Coronary artery (tissue), 2 donors: ENCODE measurements around the gene UNC50.
"Not testable (repeated sequence)": the region's sequence is repeated elsewhere in the genome, so short reads cannot be mapped to it uniquely, and the experiment has no call there.

Experiments used
- DNase-seq: peaks from one replicate; pipeline ENCODE4 v3.0.0-alpha.2; 2017; ENCODE audit warnings: low spot score
- H3K27ac ChIP-seq, 2 donors: fragments of 200-600 bp; sonication (generic); one replicate each; pipeline ENCODE4 v1.5.1; 2016 to 2019
- H3K4me3 ChIP-seq: fragments of 200-600 bp; sonication (generic); 2 replicates; pipeline ENCODE4 v1.5.1; 2016; ENCODE audit warnings: mild to moderate bottlenecking, moderate library complexity
- TF ChIP-seq, protein P1 (sequence below): fragments of 200-600 bp; sonication (generic); IDR thresholded peaks from one replicate; pipeline ENCODE4 v1.5.1; 2019; ENCODE audit warnings: antibody characterized with exemption

The UNC50 gene

DNA sequence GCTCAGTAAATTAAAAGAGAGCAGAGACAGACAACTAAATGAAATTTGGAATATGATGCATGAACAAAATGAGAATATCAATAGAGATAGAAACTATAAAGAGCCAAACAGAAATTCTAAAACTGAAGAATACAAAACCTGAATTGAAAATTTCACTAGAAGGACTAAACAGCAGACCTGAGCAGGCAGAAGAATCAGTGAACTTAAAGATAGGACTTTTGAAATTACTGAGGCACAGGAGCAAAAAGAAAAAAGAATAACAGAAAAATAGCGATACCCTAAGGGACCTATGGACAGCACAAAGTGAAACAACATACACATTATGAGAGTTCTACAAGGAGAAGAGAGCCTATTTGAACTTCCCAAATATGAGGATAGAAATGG is 41.6 kb downstream of the UNC50 start:
- no peak for DNase-seq
- TF ChIP-seq, protein P1, sequence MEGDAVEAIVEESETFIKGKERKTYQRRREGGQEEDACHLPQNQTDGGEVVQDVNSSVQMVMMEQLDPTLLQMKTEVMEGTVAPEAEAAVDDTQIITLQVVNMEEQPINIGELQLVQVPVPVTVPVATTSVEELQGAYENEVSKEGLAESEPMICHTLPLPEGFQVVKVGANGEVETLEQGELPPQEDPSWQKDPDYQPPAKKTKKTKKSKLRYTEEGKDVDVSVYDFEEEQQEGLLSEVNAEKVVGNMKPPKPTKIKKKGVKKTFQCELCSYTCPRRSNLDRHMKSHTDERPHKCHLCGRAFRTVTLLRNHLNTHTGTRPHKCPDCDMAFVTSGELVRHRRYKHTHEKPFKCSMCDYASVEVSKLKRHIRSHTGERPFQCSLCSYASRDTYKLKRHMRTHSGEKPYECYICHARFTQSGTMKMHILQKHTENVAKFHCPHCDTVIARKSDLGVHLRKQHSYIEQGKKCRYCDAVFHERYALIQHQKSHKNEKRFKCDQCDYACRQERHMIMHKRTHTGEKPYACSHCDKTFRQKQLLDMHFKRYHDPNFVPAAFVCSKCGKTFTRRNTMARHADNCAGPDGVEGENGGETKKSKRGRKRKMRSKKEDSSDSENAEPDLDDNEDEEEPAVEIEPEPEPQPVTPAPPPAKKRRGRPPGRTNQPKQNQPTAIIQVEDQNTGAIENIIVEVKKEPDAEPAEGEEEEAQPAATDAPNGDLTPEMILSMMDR: no peak
- H3K4me3 ChIP-seq: no peak overlapping the region
- H3K27ac ChIP-seq: no peak overlapping the region

DNA sequence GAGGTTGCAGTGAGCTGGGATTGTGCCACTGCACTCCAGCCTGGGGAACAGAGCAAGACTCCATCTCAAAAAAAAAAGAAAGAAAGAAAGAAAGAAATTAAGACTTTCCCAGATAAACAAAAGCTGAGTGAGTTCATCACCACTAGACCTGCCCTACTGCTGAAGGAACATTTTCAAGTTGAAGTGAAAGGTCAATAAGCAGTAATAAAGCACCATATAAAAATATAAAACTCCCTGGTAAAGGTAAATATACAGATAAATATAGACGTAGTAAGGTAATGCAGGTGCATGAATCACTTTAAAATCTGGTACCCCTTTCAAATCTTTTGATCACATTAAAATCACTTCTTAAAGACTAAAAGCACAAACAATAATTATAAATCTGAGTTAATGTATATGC is 42.6 kb downstream of the UNC50 start:
- DNase-seq: no peak
- TF ChIP-seq, protein P1: no peak
- Histone ChIP-seq H3K4me3 (no peak overlapping the region), H3K27ac (no peak overlapping the region)

DNA sequence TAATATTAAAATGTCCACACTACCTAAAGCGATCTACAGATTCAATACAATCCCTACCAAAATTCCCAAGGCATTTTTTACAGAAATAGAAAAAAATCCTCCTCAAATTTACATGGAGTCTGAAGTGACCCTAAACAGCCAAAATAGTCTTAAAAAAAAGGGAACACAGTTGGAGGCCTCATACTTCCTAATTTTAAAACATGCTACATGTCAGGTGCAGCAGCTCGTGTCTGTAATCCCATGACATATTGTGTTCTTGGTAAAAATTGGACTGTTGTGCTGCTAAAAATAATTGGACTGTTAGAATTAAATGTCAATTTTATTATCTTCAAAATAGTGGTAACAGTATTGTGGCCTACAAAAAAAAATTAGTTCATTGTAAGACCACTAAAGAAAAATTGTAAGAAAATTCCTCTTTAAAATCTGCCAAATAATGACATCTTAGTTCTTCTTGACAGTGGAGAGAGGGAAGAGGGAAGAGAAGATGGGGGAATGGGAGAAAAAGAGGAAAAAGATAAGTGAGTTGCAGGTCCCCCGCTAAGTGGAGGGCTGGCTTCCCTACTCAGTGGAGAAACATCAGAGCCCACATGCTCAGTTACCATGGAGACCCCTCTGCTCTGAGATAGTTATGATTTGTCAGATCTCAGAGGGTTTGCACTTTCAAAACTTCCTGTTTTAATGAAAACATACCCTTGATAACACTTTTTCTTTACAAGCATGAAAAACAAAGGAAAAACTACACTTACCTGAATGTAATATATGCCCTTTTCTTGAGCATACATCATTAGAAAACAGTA is 46.5 kb downstream of the UNC50 start:
- TF ChIP-seq, protein P1: no peak
- Histone ChIP-seq H3K27ac (no peak overlapping the region), H3K4me3 (no peak overlapping the region)
- no peak for DNase-seq

DNA sequence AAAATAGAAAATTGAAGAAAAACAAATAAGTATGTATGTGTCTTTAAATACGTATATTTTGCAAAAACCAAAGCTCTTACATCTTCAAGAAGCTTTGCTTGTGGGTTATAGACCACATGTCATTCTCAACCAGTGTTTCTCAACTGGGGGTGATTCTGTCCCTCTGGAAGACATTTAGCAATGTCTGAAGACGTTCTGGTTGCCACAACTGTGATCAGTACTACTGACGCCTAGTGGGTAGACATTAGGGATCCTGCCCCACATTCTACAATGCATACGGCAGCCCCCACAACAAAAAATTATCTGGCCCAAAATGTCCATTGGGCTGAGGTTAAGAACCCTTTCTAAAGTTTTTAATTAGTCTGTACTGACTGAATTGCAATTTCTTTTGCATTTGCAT is 48.4 kb downstream of the UNC50 start:
- TF ChIP-seq, protein P1: no peak
- H3K4me3 ChIP-seq: no peak overlapping the region
- H3K27ac ChIP-seq: no peak overlapping the region
- DNase-seq: no peak

DNA sequence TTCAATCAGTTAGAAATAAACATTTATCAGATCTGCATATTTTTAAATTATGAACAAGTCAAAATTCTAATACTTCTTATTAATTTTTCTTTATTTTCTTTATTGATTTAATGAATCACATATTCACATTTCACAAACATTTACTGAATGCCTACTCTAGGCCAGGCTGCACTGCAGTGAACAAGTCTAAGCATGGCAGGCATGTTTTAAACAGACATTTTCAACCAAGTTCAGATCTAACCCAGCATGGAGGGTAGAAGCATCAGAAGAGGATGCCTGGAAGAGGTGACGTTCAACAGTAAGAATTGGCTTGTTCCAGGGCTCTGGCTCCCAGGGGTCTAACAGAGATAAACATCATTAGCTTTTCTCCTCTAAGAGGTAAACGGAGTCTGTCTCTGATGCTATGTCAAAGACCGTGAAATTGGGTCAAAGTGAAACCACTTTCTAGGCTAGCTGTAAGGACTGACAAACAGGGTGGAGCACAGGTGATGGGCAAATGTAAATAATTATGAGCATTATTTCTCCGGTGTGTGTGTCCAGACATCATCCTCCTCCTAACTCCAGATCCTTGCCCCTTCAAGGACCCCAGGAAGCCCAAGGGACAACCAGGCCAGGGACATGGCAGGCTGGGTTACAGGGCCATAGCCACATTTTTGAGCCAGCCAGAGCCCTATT is 50.6 kb downstream of the UNC50 start:
- TF ChIP-seq, protein P1: no peak
- DNase-seq: no peak
- Histone ChIP-seq H3K4me3 (no peak overlapping the region), H3K27ac (no peak overlapping the region)

DNA sequence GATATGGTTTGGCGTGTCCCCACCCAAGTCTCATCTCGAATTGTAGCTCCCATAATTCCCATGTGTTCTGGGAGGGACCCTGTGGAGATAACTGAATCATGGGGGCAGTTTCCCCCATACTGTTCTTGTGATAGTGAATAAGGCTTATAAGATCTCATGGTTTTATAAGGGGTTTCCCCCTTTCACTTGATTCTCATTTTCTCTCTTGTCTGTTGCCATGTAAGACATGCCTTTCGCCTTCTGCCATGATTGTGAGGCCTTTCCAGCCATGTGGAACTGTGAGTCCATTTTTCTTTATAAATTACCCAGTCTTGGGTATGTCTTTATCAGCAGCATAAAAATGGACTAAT is 51.1 kb downstream of the UNC50 start:
- H3K4me3 ChIP-seq, H3K27ac ChIP-seq, DNase-seq: not testable (repeated sequence)

DNA sequence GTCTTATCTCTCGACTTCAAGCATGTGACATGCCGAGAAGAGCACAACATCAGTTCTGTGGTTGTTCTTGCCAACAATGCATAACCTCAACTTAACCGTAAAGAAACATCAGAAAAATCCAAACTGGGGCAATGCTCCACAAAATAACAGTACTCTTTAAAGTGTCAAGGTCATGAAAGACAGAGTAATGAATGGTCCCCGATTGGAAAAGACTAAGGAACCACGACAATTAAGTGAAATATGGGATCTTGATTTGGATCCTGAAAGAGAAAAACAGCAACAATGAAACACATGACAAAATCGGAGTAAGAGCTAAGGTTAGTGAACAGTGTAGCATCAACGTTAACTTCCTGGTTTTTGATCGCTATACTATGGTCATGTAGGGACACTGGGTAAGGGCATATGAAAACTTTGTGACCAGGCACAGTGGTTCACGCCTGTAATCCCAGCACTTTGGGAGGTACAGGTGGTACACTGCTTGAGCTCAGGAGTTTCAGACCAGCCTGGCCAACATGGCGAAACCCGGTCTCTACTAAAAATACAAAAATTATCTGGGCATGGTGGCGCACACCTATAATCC is 55.2 kb downstream of the UNC50 start:
- H3K27ac ChIP-seq: no peak overlapping the region
- no peak overlapping the region for H3K4me3 ChIP-seq
- DNase-seq: no peak
- TF ChIP-seq, protein P1: no peak
